ENCODE results near the gene STIP1.

Gene STIP1

GRCh38 chr11:64173616-64174355, 12.2 kb upstream of the STIP1 start:
- Histone ChIP-seq H3K9ac (ENCODE audit: low read length) (no peak overlapping the region), H2BK5ac (ENCODE audit: low read depth, low read length, poor library complexity) (no peak overlapping the region), H3K14ac (ENCODE audit: low read length) (no peak overlapping the region), H3K4me2 (ENCODE audit: low read length) (no peak overlapping the region), H3K4ac (ENCODE audit: low read depth, low read length) (no peak overlapping the region), H4K8ac (ENCODE audit: low read depth, low read length) (no peak overlapping the region), H3K36me3 (ENCODE audit: control insufficient read depth in 1 of 2, insufficient read depth in 2 of 2, low read length in 2 of 2) (no peaks in the 10 kb centered on the region), H3K27me3 (ENCODE audit: insufficient read depth, low read length) (no peaks in the 10 kb centered on the region), H3K27ac (ENCODE audit: low read depth, low read length) (no peak overlapping the region), H4K12ac (ENCODE audit: low read depth, low read length) (no peak overlapping the region), H3K4me1 (ENCODE audit: control insufficient read depth in 1 of 2, insufficient read depth in 2 of 2, low read length in 2 of 2) (no peaks in the 10 kb centered on the region), H3K79me2 (ENCODE audit: control insufficient read depth, insufficient read depth, low read length, poor library complexity) (no peaks in the 10 kb centered on the region), H2BK120ac (ENCODE audit: insufficient read depth, low read length, poor library complexity) (no peak overlapping the region), H4K91ac (ENCODE audit: low read depth, low read length) (no peak overlapping the region), H3K23ac (ENCODE audit: low read length) (no peak overlapping the region), H2AK5ac (ENCODE audit: low read length) (no peak overlapping the region), H3K9me3 (ENCODE audit: insufficient read depth, low read depth, low read length) (peaks cover 5% of the 10 kb centered on the region), H2AFZ (ENCODE audit: insufficient read depth, low read length, poor library complexity) (no peak overlapping the region), H3K79me1 (ENCODE audit: low read length) (no peaks in the 10 kb centered on the region), H3K4me3 (ENCODE audit: low read depth, low read length) (no peak overlapping the region), H2BK12ac (ENCODE audit: low read length) (no peak overlapping the region), H3K18ac (ENCODE audit: low read length) (no peak overlapping the region)
- no CpG with 5 or more reads among the region's 4 CpGs for WGBS (ENCODE audit: extremely low coverage, insufficient coverage, insufficient read length)
- no peak for DNase-seq

DNA sequence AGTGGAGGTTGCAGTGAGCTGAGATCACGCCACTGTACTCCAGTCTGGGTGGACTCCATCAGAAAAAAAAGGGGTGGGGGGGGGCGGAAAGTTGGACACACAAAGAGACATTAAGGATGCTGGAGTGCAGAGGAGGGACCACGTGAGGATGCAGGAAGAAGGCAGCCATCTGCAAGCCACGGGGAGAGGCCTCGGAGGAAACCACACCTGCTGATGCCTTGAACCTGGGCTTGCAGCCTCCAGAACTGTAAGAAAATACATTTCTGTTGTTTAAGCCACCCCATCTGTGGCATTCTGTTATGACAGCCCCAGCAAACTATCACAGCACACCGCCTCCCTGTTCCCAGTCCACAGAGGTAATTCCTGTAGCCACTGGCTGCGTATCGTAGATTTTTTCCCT, 9.2 kb upstream of the STIP1 start:
- H3K23ac ChIP-seq (ENCODE audit: low read length) = no peak overlapping the region
- no peak overlapping the region for H2AK5ac ChIP-seq (ENCODE audit: low read length)
- no peak overlapping the region for H3K18ac ChIP-seq (ENCODE audit: low read length)
- H3K9ac ChIP-seq (ENCODE audit: low read length) = no peak overlapping the region
- H2BK5ac ChIP-seq (ENCODE audit: low read depth, low read length, poor library complexity) = no peak overlapping the region
- H3K4ac ChIP-seq (ENCODE audit: low read depth, low read length) = no peak overlapping the region
- H3K36me3 ChIP-seq (ENCODE audit: control insufficient read depth in 1 of 2, insufficient read depth in 2 of 2, low read length in 2 of 2) = no peaks in the 10 kb centered on the region
- H3K4me2 ChIP-seq (ENCODE audit: low read length) = no peak overlapping the region
- no peak overlapping the region for H2BK12ac ChIP-seq (ENCODE audit: low read length)
- peaks cover 0 to 2% of the 10 kb centered on the region in 2 experiments for H3K4me1 ChIP-seq (ENCODE audit: control insufficient read depth in 1 of 2, insufficient read depth in 2 of 2, low read length in 2 of 2)
- peaks cover 7% of the 10 kb centered on the region for H3K9me3 ChIP-seq (ENCODE audit: insufficient read depth, low read depth, low read length)
- H3K14ac ChIP-seq (ENCODE audit: low read length) = no peak overlapping the region
- no CpG with 5 or more reads among the region's 8 CpGs for WGBS (ENCODE audit: extremely low coverage, insufficient coverage, insufficient read length)
- no peaks in the 10 kb centered on the region for H3K27me3 ChIP-seq (ENCODE audit: insufficient read depth, low read length)
- no peak overlapping the region for H2AFZ ChIP-seq (ENCODE audit: insufficient read depth, low read length, poor library complexity)
- H3K27ac ChIP-seq (ENCODE audit: low read depth, low read length) = no peak overlapping the region
- H3K4me3 ChIP-seq (ENCODE audit: low read depth, low read length) = no peak overlapping the region
- DNase-seq = no peak
- H4K12ac ChIP-seq (ENCODE audit: low read depth, low read length) = no peak overlapping the region
- peaks cover 2% of the 10 kb centered on the region for H3K79me1 ChIP-seq (ENCODE audit: low read length)
- H4K91ac ChIP-seq (ENCODE audit: low read depth, low read length) = no peak overlapping the region
- H3K79me2 ChIP-seq (ENCODE audit: control insufficient read depth, insufficient read depth, low read length, poor library complexity) = no peaks in the 10 kb centered on the region
- H4K8ac ChIP-seq (ENCODE audit: low read depth, low read length) = no peak overlapping the region
- no peak overlapping the region for H2BK120ac ChIP-seq (ENCODE audit: insufficient read depth, low read length, poor library complexity)

GRCh38 chr11:64178203-64178602, 7.8 kb upstream of the STIP1 start:
- Histone ChIP-seq H3K27me3 (ENCODE audit: insufficient read depth, low read length) (no peaks in the 10 kb centered on the region), H3K4me3 (ENCODE audit: low read depth, low read length) (no peak overlapping the region), H2BK120ac (ENCODE audit: insufficient read depth, low read length, poor library complexity) (no peak overlapping the region), H3K18ac (ENCODE audit: low read length) (no peak overlapping the region), H3K9me3 (ENCODE audit: insufficient read depth, low read depth, low read length) (peaks cover 7% of the 10 kb centered on the region), H3K4me1 (ENCODE audit: control insufficient read depth in 1 of 2, insufficient read depth in 2 of 2, low read length in 2 of 2) (peaks cover 0 to 2% of the 10 kb centered on the region in 2 experiments), H4K91ac (ENCODE audit: low read depth, low read length) (no peak overlapping the region), H2AFZ (ENCODE audit: insufficient read depth, low read length, poor library complexity) (no peak overlapping the region), H3K23ac (ENCODE audit: low read length) (no peak overlapping the region), H4K8ac (ENCODE audit: low read depth, low read length) (no peak overlapping the region), H3K4ac (ENCODE audit: low read depth, low read length) (no peak overlapping the region), H2BK5ac (ENCODE audit: low read depth, low read length, poor library complexity) (no peak overlapping the region), H3K14ac (ENCODE audit: low read length) (no peak overlapping the region), H3K27ac (ENCODE audit: low read depth, low read length) (no peak overlapping the region), H2BK12ac (ENCODE audit: low read length) (no peak overlapping the region), H3K79me2 (ENCODE audit: control insufficient read depth, insufficient read depth, low read length, poor library complexity) (no peaks in the 10 kb centered on the region), H3K79me1 (ENCODE audit: low read length) (peaks cover 2% of the 10 kb centered on the region), H3K9ac (ENCODE audit: low read length) (no peak overlapping the region), H4K12ac (ENCODE audit: low read depth, low read length) (no peak overlapping the region), H3K4me2 (ENCODE audit: low read length) (no peak overlapping the region), H2AK5ac (ENCODE audit: low read length) (no peak overlapping the region), H3K36me3 (ENCODE audit: control insufficient read depth in 1 of 2, insufficient read depth in 2 of 2, low read length in 2 of 2) (no peaks in the 10 kb centered on the region)
- no peak for DNase-seq
- no CpG with 5 or more reads among the region's 1 CpG for WGBS (ENCODE audit: extremely low coverage, insufficient coverage, insufficient read length)

- DNase-seq = no peak
- no peak overlapping the region for H2BK120ac ChIP-seq (ENCODE audit: insufficient read depth, low read length, poor library complexity)
- H3K4ac ChIP-seq (ENCODE audit: low read depth, low read length) = no peak overlapping the region
- H3K23ac ChIP-seq (ENCODE audit: low read length) = no peak overlapping the region
- no peak overlapping the region for H3K4me3 ChIP-seq (ENCODE audit: low read depth, low read length)
- H4K8ac ChIP-seq (ENCODE audit: low read depth, low read length) = no peak overlapping the region
- peaks cover 0 to 2% of the 10 kb centered on the region in 2 experiments for H3K4me1 ChIP-seq (ENCODE audit: control insufficient read depth in 1 of 2, insufficient read depth in 2 of 2, low read length in 2 of 2)
- no peak overlapping the region for H3K14ac ChIP-seq (ENCODE audit: low read length)
- peaks cover 2% of the 10 kb centered on the region for H3K79me1 ChIP-seq (ENCODE audit: low read length)
- no peak overlapping the region for H2BK5ac ChIP-seq (ENCODE audit: low read depth, low read length, poor library complexity)
- H3K27me3 ChIP-seq (ENCODE audit: insufficient read depth, low read length) = no peaks in the 10 kb centered on the region
- H3K18ac ChIP-seq (ENCODE audit: low read length) = no peak overlapping the region
- no peak overlapping the region for H4K91ac ChIP-seq (ENCODE audit: low read depth, low read length)
- H2BK12ac ChIP-seq (ENCODE audit: low read length) = no peak overlapping the region
- peaks cover 4% of the 10 kb centered on the region for H3K9me3 ChIP-seq (ENCODE audit: insufficient read depth, low read depth, low read length)
- H3K36me3 ChIP-seq (ENCODE audit: control insufficient read depth in 1 of 2, insufficient read depth in 2 of 2, low read length in 2 of 2) = no peaks in the 10 kb centered on the region
- no peak overlapping the region for H2AFZ ChIP-seq (ENCODE audit: insufficient read depth, low read length, poor library complexity)
- H3K9ac ChIP-seq (ENCODE audit: low read length) = no peak overlapping the region
- H3K27ac ChIP-seq (ENCODE audit: low read depth, low read length) = no peak overlapping the region
- no peak overlapping the region for H3K4me2 ChIP-seq (ENCODE audit: low read length)
- H2AK5ac ChIP-seq (ENCODE audit: low read length) = no peak overlapping the region
- H4K12ac ChIP-seq (ENCODE audit: low read depth, low read length) = no peak overlapping the region
- WGBS (ENCODE audit: extremely low coverage, insufficient coverage, insufficient read length) = no CpG with 5 or more reads among the region's 12 CpGs
- H3K79me2 ChIP-seq (ENCODE audit: control insufficient read depth, insufficient read depth, low read length, poor library complexity) = peaks cover 2% of the 10 kb centered on the region
Observed at GRCh38 chr11:64178951-64179639, 6.9 kb upstream of the STIP1 start.
